Lower lobe of right lung (tissue), 2 donors: ENCODE measurements around the gene KRTAP22-2. TPM values are rescaled to one million over a fixed set of nuclear protein-coding genes. Genes with fewer than 3 reads are reported as not detected.

Experiments used
- ATAC-seq, 2 donors: fragments of 200-7000 bp; cut with Tn5 transposase; one replicate each; pipeline ENCODE4 v1.9.1; 2020 to 2022; ENCODE audit warnings: mild to moderate bottlenecking in 2 of 2, moderate library complexity in 2 of 2
- DNase-seq: peaks from one replicate; pipeline ENCODE4 v3.0.0-alpha.2; 2020
- H3K27ac ChIP-seq: fragments of 200-600 bp; one replicate; pipeline ENCODE4 v1.8.0; 2022
- H3K27me3 ChIP-seq: fragments of 200-600 bp; one replicate; pipeline ENCODE4 v1.8.0; 2022; ENCODE audit warnings: low read depth
- H3K36me3 ChIP-seq: fragments of 200-600 bp; one replicate; pipeline ENCODE4 v1.8.0; 2022; ENCODE audit warnings: mild to moderate bottlenecking
- H3K4me1 ChIP-seq: fragments of 200-600 bp; one replicate; pipeline ENCODE4 v1.8.0; 2022
- H3K4me3 ChIP-seq: fragments of 200-600 bp; one replicate; pipeline ENCODE4 v1.8.0; 2022; ENCODE audit warnings: mild to moderate bottlenecking
- H3K9me3 ChIP-seq: fragments of 200-600 bp; one replicate; pipeline ENCODE4 v1.8.0; 2022
- CTCF ChIP-seq: fragments of 200-600 bp; IDR thresholded peaks from one replicate; pipeline ENCODE4 v1.8.0; 2022; ENCODE audit warnings: antibody characterized with exemption, mild to moderate bottlenecking
- intact Hi-C: fragments of 100-400 bp; cut with DNase I; formaldehyde crosslinking; loops from one replicate; pipeline ENCODE4 v1.11.0; 2022
- total RNA-seq: library from RNA; stranded (reverse); fragmentation: NEBNext Ultra II Directional; extraction: Animal tissue kit (Norgen Biotek cat#: 25700); gene quantifications from one replicate; pipeline ENCODE4 v1.2.1, GENCODE V29; 2021
- donor health status: DM: no; HTN: yes; CAD: no; lungs with severe emphysema.

The KRTAP22-2 gene
- total RNA-seq, 1 donor from 2014 or later, result not detected

GRCh38 chr21:30615199-30615598 lies 25.0 kb upstream of the KRTAP22-2 start:
- H3K36me3 ChIP-seq, result no peaks in the 10 kb centered on the region
- H3K27ac ChIP-seq, result no peak overlapping the region
- no peaks in the 10 kb centered on the region for H3K27me3 ChIP-seq
- intact Hi-C loops, result no loop called here
- no peak for TF ChIP-seq CTCF
- ATAC-seq, result no peak
- H3K4me1 ChIP-seq, result no peaks in the 10 kb centered on the region
- no peak overlapping the region for H3K4me3 ChIP-seq
- no peak for DNase-seq
- no peaks in the 10 kb centered on the region for H3K9me3 ChIP-seq

- Histone ChIP-seq H3K27me3 (no peaks in the 10 kb centered on the region), H3K4me3 (no peak within 1 kb of the TSS), H3K4me1 (no peaks in the 10 kb centered on the region), H3K36me3 (no peaks in the 10 kb centered on the region), H3K9me3 (no peaks in the 10 kb centered on the region), H3K27ac (no peak within 1 kb of the TSS)
- no peak for TF ChIP-seq CTCF
- no peak for ATAC-seq
- DNase-seq, result no peak
- intact Hi-C loops, result no loop called here
Measured at GRCh38 chr21:30613836-30614235, 23.6 kb upstream of the KRTAP22-2 start, which contains the start of gene KRTAP6-1. TSS of gene KRTAP6-1 (minus strand) at chr21:30613930. CDS start at chr21:30613904, 26 bp downstream.

GRCh38 chr21:30612132-30612531 lies 21.9 kb upstream of the KRTAP22-2 start:
- Histone ChIP-seq H3K4me1 (no peaks in the 10 kb centered on the region), H3K27me3 (no peaks in the 10 kb centered on the region), H3K9me3 (no peaks in the 10 kb centered on the region), H3K4me3 (no peak overlapping the region), H3K27ac (no peak overlapping the region), H3K36me3 (no peaks in the 10 kb centered on the region)
- ATAC-seq, result no peak
- intact Hi-C loops, result no loop called here
- TF ChIP-seq CTCF, result no peak
- no peak for DNase-seq

- intact Hi-C loops, result no loop called here
- no peak for TF ChIP-seq CTCF
- Histone ChIP-seq H3K4me1 (no peaks in the 10 kb centered on the region), H3K9me3 (no peaks in the 10 kb centered on the region), H3K4me3 (no peak overlapping the region), H3K27me3 (no peaks in the 10 kb centered on the region), H3K36me3 (no peaks in the 10 kb centered on the region), H3K27ac (no peak overlapping the region)
- ATAC-seq, result no peak
- DNase-seq, result no peak
Measured at GRCh38 chr21:30605968-30606367, 15.8 kb upstream of the KRTAP22-2 start.

- H3K9me3 ChIP-seq, result no peaks in the 10 kb centered on the region
- TF ChIP-seq CTCF, result no peak
- ATAC-seq (no peak), DNase-seq (no peak)
- H3K4me3 ChIP-seq, result no peak within 1 kb of the TSS
- intact Hi-C loops, result no loop called here
- no peak within 1 kb of the TSS for H3K27ac ChIP-seq
- H3K4me1 ChIP-seq, result no peaks in the 10 kb centered on the region
- H3K27me3 ChIP-seq, result no peaks in the 10 kb centered on the region
- H3K36me3 ChIP-seq, result no peaks in the 10 kb centered on the region
Measured at GRCh38 chr21:30600787-30601186, 10.6 kb upstream of the KRTAP22-2 start, which contains the start of gene KRTAP22-1. TSS of gene KRTAP22-1 (plus strand) at chr21:30601087.

- Histone ChIP-seq H3K27ac (no peak within 1 kb of the TSS), H3K27me3 (no peaks in the 10 kb centered on the region), H3K4me1 (no peaks in the 10 kb centered on the region), H3K36me3 (no peaks in the 10 kb centered on the region), H3K4me3 (no peak within 1 kb of the TSS), H3K9me3 (no peaks in the 10 kb centered on the region)
- intact Hi-C loops, result no loop called here
- ATAC-seq (no peak), DNase-seq (no peak)
- no peak for TF ChIP-seq CTCF
Measured at GRCh38 chr21:30598802-30599201, 8.6 kb upstream of the KRTAP22-2 start, which contains the start of gene KRTAP6-2. TSS of gene KRTAP6-2 (minus strand) at chr21:30598902. CDS start at chr21:30598874, 28 bp downstream.
